HG03097 (cell line): ENCODE results near the gene SPRY1.

Experiments used
- ATAC-seq: cut with Tn5 transposase; IDR thresholded peaks from one replicate; pipeline ENCODE4 v1.9.1; 2021; ENCODE audit not compliant: unreplicated experiment, low FRiP score

The SPRY1 gene

DNA sequence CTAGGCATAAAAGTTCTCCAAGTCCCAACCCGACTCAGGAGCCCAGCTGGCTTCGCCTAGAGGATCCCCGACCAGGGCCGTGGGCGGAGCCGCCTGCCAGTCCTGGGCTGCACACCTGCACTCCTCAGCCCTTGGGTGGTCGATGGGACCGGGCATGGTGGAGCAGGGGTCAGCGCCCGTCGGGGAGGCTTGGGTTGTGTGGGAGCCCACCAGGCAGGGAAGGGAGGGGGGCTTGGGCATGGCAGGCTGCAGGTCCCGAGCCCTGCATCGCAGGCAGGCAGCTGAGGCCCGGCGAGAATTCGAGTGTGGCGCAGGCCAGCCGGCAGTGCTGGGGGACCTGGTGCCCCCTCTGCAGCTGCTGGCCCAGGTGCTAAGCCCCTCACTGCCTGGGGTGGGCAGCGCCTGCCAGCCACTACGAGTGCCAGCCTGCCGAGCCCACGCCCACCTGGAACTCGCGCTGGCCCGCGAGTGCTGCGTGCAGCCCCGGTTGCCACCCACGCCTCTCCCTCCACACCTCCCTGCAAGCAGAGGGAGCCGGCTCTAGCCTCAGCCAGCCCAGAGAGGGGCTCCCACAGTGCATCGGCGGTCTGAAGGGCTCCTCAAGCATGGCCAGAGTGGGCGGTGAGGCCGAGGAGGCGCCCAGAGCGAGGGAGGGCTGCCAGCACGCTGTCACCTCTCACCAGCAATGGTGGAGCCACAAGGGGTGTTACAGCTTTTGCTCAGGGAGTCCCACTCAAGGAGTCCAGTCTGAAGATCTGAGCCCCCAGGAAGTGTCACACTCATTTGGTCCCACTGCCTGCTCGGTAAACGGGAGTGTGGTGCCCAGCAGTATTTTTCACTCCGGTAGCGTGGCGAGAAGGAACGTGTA is 38.9 kb downstream of the SPRY1 start:
- ATAC-seq: no peak

DNA sequence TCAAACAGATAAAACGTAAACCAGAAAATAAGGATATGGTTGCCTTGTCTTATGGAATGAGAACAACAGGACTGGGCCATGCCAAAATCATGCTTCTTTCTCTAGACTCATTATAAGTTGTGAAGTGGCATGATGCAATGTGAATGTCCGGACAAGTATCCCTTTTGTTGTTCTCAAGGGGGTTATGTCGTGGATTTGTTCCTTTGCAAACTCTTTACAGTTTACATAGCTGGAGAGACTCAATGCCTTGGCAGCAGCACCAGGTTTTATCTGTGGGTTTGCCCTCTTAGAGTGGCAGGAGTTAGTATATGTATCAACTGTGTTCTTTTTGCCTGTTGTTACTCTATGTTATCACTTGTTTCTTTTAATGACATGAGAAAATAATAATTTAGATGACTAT is 41.4 kb downstream of the SPRY1 start:
- no peak for ATAC-seq

DNA sequence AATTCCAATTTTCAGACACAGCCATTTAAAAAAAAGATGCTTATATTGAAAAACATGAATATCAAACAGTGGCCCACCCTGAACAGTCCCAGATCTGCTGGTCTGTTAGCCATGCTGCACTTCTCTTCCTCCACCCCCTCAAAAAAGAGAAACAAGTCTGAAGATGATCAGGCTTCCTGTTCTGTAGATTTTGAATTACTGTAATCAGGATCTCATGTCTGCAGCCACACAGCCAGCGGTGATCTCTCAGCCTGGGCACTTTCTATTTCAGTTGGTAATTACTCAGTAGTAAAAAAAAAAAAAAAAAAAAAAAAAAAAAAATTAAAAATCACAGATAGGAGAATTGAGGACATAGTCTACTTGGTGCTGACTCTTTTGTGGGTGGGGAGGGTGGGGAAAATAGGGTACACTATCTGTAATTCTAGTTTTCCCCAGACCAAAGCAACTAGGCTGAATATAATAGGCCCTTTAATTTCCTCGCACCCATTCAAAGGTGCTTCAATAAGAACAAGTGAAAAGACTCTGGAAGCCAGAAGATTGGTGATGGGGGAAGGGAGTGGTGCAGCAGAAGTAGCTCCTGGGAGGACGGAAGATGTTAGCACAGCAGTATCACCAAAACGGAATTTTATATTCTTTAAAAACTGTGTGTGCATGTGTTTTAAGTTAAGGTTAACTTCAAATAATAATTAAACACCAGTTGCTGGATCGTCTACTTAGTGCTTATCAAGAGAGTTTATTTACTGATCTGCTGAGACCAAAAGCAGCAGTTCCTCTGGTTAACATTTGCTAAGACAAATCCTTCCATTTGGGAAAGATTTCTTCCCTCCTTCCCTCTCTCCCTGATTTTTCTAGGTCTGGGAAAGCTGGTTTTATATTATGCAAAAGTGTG is 47.0 kb downstream of the SPRY1 start:
- peak; percentile 58 for ATAC-seq

DNA sequence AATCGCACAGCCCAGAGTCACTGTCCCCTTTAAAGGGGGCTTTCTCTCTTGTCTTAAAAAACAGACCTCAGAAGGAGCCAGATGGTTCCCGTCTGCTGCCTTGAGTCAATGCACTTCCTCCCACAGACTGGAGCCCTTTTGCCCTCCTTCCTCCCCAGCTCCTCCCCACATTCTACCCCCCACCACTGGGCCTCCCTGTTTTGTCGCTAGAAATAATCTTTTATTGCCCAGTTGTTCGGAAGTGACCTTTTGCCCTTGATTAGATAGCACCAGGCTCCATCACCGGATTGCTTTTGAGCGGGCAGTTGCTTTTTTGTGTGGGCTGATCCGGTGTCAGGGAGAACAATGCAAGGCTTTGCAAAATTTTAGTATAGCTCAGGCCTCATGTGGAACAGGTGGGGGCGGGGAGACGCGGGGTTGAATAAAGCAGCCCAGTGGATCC is 47.7 kb downstream of the SPRY1 start:
- peak; percentile 75 for ATAC-seq

DNA sequence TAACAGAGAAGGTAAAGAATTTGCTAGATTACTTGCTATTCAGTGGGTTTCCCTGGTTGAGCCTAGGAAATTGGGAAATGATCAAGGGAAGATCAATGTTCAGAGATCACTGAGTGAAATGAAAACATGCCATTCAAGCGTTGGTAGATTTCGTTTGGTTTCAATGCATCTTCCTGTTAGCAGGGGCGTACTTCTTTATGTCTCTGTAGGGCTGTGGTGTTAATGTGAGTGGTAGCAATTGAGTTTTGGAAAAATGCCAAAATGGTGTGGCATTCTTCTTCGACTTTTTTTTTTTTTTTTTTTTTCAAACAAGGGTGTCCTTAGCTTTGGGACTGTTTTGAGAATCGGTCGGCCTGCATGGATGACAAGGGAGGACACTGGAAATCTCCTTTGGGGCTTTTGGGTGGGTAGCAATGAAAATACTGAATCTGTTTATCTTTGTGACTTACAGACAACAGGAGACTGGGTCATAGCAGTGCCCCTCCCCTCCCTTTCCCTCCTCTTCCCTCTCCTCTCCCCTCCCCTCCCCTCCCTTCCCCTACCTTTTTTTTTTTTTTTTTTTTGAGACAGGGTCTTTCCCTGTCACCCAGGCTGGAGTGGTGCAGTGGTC is 50.4 kb downstream of the SPRY1 start:
- ATAC-seq: no peak

DNA sequence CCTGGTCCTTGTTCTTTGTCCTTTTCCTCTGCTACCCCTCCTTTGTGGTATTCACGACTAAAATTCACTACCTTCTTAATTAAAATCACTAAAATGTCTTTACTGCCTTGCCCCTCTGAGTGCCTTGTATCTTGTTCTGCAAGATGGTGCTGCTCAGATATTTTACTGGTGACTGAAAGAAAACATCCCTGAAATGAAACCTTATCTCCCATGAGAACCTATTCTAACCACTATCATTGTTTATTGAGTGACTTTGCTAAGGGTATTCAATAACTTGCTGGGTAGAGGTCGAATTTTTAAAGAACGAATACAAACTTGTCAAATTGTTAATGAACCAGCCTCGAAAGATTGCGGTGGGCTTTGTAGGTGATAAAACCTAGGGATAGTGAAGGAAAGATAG is 52.8 kb downstream of the SPRY1 start:
- no peak for ATAC-seq

DNA sequence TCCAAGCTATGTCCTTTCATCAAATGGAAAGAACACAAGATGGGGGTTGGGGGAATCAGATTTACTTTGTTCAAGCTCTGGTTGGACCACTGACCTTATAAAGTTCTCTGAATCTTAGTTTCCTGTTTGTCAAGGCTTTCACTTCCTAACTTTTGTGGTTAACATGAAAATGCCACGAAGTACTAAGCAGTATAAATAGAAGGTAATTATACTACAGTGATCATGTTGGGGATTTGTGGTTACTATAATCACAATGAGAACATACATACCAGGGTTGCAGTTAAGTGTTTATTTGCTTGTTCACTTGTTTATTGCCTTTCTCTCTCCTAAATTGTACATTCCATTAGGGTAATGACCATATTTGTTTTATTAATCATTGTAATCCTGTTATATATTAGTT is 53.2 kb downstream of the SPRY1 start:
- ATAC-seq: peak; percentile 81

DNA sequence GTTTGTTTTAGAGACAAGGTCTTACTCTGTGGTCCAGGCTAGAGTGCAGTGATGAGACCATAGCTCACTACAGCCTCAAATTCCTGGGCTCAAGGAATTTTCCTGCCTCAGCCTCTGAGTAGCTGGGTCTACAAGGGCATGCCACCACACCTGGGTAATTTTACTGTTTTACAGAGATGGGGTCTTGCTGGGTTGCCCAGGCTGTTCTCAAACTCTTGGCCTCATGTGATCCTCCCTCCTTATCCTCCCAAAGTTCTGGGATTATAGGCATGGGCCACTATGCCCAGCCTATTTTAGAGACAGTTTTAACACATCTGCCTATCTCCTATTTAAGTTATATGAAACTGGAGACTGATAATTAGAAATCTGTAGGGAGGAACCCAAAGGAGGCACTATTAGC is 53.8 kb downstream of the SPRY1 start:
- no peak for ATAC-seq

DNA sequence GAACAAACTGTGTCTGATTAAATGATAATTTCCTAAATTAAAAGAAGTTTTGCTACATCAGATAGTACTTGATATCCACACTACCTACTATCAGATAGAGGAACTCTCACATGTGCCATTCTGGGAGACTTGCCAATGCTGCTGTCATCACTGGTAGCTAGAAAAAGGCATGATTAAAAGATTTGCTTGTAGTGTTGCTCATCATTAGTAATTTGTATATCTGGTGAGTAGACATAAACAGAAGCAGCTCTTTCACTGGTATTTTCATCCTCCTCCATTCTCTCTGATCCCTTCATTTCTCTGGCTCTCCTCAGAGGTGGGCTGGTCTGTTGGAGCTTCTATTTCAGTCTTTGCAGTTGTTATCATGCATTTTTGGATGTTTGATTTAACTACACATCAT is 56.0 kb downstream of the SPRY1 start:
- no peak for ATAC-seq

DNA sequence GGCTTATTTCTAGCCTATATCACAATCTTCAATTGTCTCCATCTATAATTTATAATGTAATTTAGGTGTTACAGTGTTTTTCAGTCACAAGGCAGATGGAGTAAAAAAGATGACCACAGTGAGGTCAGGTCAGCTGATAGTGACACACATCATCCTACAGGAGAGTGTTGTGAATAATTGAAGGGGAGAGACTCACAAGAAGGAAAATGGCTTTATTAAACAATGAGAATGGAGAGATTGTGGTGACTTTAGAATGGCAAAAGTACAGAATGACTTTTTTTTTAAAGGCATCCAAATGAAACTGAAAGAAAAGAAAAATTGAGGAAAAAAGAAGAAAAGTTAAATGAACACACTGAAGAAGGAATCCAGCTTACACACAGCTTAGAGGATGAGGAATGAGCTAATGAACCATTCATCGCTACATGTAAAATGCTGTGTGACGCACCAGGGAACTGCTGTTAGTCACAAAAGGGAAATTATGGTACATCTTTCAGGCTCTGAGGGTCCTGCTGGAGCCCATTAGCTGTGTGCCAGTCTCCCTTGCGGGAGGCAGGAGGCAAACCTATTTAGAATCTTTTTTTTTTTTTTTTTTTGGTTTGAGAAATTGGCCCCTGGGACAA is 56.6 kb downstream of the SPRY1 start:
- ATAC-seq: no peak
